ENCODE measurements around the gene AAMP.

GRCh38 chr2:218317303-218317630, 47.3 kb upstream of the AAMP start:
- TF ChIP-seq CTCF (IDR thresholded peaks at IDR 0.05; ENCODE audit: low read depth, low read length, missing input control) (no peak), FOXA1 (IDR thresholded peaks at IDR 0.05) (no peak), EGR1 (IDR thresholded peaks at IDR 0.05; ENCODE audit: low read depth in 2 of 2) (no peak), TAF1 (conservative IDR thresholded peaks at IDR 0.05) (no peak), JUND (IDR thresholded peaks at IDR 0.05) (no peak)
